HG02884 (cell line): ENCODE data around the gene BRAT1.
A peak's percentile ranks its signal among the peaks of the same experiment; 100 is the strongest.

Source experiments
- ATAC-seq: cut with Tn5 transposase; IDR thresholded peaks from one replicate; pipeline ENCODE4 v1.9.1; 2021; ENCODE audit warnings: mild to moderate bottlenecking, moderate library complexity; ENCODE audit not compliant: unreplicated experiment

The BRAT1 gene

DNA sequence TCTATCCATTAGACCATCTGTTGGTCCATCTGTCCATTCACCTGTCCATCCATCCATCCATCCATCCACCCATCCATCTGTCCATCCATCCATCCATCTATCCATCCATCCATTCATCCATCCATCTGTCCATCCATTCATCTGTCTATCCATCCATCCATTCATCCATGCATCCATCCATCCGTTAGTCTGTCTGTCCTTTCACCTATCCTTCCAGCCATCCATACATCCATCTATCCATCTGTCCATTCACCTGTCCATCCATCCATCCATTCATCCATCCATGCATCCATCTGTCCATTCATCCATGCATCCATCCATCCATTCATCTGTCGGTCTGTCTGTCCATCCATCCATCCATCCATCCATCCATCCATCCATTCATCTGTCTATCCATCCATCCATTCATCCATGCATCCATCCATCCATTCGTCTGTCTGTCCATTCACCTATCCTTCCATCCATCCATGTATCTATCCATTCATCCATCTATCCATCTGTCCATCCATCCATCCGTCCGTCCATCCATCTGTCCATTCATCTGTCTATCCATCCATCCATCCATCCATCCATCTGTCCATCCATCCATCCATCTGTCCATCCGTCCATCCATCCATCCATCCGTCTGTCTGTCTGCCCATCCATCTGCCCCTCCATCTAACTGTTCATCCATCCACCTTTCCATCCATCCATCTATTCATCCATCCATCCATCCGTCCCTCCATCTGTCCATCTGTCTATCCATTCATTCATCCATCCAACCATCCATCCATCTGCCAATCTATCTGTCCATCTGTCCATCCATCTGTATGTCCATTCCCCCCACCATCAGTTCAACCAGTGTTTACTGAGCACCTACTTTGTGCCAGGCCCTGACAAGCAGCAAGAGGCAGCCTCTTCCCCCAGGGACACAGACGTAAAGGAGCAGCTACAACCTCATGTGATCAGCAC is 40.6 kb downstream of the BRAT1 start:
- ATAC-seq = no peak

DNA sequence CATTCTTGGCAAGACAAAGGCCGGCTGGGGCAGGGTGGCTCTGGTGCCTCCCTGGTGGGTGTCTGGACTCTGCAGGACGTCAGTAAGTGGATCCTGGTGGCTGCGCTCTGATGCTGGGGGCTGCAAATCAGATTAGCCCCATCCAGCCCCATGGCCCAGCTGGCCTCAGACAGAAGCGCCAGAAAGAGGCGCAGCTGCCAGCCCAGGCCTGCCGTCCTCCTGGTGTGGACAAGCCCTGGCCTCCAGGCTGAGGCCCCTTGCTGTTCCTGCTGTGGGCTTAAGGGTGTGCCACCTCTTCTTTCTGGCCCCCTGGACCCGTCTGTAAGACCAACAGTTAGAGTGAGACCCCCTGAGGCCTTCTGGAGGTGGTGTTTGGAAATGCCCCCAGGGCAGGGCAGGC is 41.6 kb downstream of the BRAT1 start:
- ATAC-seq = no peak

DNA sequence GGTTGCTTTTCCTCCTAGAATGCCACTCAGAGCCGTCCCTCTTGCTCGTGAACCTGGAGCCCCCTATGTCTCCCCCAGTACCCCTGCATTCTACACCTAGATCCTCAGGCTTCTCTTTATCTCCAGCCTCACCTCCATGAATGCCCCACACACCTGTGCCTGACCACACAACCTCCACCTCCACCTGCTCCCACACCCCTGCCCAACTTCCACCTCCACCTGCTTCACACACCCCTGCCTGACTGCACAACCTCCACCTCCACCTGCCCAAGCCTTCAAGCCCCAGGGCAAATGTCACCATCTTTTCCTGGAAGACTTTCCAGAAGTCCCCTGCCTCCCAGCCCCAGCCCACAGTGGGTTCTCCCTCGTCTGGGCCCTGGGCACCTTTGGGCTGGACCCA is 42.6 kb downstream of the BRAT1 start:
- ATAC-seq = no peak

DNA sequence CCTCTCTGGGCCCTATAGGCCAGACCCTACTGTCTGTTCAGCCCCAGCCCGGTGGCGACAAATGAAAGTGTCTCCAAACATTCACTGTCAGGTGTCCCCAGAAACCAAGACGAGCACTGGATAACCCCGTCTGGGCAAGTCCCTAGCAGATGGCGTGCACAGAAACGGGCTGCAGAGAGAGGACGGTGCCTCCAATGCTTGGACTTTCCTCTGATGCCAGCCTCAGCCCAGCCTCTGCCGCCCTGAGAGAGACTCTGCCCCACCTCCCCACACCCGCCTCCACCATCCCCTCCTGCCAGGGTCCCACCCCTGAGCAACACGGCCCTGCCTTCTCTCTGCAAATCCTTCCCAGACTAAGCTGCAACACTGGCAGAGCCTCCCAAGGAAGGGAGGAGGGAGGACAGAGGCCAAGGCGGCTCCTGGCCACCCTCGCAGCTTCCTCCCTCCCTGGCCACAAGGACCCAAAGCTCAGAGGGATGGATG is 43.1 kb downstream of the BRAT1 start:
- ATAC-seq = no peak

DNA sequence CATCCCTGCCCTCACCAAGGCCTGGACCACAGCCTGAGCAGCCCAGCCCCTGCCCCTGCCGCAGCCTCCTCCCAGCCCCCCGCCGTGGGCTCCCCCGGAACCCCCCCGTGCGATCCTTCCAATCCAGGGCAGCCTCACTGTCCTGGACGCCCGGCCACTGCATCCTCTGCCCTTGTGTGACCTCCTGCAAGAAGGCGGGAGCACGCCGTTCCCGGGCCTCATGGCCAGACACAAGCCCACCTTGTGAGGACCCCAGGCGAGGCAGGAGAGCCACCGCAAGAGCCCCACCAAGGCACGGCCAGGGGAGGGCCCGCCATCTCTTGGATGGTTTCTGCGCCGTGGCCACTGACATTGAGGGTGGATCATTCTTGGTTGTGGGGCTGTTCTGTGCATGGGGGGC is 43.6 kb downstream of the BRAT1 start:
- ATAC-seq = no peak

DNA sequence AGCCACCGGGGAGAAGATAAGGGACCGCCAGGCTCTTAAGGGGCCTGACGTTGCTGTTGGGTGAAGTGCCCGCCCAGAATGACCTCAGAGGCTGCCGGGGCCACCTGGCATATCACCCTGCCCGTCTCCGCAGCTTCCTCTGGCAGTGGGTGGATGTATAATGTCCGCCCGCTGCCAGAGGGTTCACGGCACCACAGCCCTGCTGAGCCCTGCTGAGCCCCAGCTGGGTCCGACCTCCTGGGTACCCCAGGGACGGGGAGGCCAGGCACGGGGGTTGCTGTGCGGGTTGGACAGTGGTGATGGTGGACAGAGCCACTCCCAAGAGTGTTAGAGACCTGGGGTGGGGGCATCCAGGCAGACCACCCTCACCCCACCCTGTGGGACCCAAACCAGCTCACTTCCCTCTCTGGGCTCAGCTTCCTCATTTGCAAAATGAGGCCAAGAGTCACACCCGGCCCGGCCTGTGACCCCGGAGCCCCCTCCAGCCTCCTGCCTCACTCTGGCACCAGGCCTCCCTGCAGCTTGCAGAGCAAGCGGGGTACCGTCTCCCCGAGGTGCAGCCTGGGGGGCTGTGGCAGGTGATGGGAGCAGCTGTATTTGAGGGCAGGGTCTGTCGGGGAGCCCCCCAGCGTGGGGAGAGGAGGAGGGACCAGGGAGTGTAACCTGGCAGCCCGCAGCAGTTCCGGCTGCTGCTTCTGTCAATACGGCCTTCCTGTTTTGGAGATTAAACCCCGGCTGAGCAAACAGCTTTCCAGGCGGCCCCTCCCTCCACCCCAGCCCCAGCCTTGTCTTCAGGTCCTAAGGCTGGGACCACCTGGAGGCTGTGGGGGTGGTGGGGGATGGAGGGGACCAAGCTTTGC is 44.2 kb downstream of the BRAT1 start:
- no peak for ATAC-seq

DNA sequence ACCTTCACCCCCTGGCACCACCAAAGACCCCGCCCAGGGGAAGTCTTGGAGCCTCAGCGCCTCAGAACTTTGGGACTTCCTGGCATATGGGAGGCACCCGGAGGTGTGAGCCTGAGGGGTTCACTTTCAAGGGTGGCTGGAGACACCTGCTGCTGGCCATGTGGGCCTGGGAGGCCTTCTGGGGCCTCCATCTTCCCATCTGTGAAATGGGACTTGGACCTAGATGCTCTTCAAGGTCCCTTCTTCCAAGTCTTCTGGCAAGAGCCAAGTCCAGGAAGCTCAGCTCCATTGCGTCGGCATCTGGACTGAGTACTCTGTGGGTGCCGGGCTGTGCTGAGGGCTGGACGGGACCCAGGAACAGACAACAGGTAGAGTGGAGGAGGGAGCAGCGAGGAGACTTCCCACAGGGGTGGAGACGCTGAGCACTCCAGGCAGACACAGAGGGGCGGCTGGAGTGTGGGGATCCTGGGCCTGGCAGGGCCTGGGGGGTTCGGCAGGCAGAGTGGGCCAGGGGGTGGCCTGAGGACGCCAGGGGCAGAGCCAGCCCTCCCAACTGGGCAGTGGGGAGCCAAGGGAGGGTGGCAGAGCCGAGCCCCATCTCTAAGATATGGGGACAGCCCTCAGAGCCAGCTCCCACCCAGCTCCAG is 45.1 kb downstream of the BRAT1 start:
- ATAC-seq = no peak

DNA sequence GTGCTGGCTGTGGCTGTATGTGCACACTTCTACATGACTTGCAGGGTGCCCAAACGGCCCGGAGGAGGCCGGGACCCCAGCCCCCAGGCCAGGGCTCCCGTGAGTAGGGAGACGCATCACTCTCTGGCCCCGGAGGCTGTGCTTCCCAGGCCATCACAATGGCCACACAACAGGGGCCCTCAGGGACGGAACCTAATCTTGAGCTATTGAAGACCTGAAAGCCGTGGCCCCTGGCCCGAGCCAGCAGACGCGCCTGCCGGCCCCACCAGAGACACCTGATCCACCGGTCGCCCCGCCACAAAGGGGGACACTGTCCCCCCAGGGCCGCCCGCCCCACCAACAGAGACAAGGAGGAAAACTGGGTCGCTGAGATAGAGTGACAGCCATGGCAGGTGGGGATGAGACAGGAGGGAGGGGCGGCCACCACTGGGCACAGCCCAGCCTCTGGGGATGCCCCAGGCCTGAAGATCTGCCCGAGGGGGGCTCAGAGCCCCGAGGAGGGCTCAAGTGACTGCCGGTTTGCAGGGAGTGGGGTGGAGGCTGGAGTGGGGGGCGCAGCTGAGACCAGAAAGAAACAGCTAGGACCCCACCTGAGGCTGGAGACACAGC is 45.9 kb downstream of the BRAT1 start:
- no peak for ATAC-seq

DNA sequence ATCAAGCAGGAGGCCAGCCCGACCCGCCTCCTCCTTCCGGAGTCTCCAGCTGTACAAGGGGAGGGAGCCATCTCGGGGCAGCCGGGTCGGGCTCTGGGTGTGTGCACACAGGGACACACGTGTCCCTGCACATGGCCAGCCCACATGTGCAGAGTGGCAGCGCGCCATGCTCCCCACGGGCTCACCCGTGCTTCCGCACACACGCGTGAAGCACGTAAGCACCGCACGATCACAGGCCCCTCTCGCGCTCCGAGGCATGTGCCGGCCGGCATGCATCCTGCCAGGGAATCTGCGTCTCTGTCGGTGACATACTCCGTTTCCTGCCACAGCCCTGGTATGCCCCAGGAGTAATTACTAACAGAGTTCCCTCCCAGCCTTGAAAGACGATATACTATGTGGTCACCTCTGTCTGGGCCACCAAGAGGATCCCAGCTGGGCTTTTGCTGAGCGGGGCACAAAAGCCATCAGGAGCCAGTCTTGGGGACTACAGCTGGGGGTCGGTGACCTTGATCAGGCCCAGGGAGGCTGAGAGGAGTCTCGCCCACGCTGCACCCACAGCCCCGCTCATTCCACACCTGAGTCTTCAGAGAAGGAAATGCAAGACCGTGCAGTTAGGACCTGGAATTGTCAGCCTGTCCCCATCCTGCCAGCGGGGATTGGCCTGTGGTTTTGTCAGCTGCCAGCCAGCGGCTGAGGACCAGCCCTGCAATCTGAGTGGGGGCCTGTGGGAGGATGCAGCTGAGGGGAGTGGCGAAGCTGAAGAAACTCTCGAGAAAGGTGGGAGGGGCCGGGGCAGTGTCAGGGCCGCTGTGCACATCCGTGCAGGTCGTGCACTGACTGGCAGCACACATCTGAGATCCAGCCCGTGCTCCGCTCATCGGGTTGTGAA is 46.8 kb downstream of the BRAT1 start:
- ATAC-seq = peak; percentile 52

DNA sequence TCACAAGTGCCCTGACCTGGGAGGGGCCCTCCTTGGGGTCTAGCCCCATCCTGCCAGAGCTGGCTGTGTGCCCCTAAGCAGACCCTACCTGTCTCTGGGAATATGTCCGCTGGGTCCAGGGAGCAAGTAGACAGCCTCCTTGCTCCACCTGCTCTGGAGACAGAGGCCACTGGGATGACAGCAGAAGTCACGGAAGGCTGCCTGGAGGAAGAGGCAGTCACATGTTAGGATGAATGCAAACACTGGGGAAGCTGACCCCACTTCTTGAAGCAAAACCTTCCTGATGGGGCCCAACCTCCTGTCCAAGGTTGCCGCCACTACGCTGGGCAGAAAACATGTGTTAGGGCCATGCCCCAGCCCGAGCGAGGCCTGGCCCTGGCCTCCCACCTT is 47.4 kb downstream of the BRAT1 start:
- ATAC-seq = no peak

DNA sequence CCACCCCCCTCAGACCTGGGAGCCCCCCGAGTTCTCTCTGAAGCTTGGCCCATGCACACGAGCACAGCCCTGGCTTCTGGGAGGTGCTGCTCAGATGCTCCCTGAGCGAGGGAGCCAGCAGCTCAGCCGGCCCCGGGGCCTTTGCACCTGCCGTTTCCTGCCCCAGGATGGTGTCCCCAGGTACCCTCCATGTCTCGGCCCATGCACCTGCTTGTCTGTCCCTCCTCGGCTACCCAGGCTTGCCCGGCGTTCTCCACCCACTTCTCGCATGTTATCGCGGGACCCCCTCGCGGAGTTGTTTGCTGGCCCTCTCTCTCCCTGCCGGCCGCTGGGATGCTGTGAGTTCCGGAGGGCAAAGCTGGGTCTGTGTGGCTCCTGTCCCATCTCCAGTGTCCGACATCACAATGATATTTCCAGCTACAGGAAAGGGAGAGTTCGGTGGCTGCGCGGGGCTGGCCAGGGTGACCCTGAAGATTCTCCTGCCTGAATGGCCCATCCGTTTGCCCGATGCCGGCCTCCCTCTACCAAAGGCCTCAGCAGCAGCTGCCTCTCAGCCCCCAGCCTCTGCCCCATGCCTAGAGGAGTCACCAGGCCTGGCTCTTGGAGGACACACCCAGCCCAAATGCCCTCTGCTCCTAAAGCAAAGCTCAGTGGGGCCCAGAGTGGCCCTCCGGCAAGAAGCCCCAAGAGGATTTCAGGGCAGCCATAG is 48.0 kb downstream of the BRAT1 start:
- no peak for ATAC-seq

DNA sequence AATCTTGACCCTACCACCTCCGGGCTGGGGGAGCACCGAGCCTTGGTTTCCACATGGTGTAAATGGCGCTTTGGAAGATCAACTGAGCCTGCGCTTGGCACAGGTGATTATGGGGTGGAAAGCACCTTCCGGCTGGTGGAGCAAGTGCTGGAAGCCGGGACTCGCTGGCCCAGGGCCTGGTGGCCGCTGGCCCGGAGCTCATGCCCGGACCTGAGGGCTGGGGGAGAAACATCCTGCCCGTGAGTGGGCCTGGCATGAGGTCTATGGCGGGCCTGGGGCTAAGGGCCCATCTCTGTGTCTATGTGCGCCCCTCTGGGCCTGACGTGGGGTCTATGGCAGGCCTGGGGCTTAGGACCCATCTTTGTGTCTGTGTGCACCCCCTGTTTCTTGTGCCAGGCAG is 49.9 kb downstream of the BRAT1 start:
- no peak for ATAC-seq

DNA sequence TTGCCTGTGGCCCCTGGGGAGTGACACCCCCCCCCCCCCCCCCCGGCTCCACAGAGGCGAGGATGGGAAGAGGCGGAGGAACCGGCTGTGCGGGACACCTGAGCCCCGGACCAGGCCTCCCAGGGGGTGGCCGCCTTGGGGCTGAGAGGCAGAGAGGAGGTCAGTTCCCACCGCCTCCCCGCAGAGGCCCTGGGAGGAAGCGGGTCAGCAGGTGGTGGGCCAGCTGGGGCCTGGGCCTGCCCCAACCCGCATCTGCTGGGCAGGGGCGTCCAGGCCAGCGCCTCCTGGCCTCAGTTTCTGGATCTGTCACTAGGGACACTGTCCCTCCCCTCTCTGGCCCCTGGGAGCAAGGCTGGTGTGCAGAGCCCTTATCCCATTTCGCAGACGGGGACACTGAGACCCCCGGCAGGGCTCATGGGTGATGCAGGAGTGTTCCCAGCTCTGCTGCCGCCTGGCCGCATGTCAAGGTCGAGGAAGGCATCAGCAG is 50.4 kb downstream of the BRAT1 start:
- no peak for ATAC-seq

DNA sequence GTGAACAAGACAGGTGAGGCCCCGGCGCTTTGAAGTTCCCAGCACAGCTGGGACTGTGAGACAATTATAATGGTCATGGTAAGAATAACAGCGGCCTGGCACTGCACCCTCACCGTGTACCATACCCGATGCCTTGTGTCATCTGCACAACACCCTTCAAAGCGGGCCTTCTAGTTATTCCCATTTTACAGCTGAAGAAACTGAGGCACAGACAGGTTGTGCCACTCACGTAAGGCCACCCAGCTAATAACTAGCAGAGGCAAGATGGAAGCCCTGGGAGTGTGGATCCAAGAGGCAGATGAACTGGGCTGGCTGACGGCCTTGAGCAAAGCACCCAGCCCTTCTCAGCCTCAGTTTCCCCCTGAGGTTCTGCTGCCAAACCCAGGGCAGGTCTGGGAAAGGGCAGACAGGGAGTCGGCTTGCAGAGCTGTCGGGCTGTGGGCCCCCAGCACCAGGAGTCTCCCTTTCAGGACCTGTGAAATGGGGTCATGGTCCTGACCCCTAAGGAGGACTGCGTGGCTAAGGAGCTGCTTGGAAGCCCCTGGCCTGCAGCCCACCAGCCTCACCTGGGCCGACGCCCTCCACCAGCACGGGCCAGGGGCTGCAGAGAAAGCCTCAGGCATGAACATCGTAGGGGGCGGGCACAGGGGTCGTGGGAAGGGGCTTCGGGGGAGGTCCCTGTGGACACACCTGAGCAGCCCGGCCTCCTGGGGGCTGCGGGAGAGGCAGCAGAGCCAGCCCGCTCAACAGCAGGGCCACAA is 51.0 kb downstream of the BRAT1 start:
- no peak for ATAC-seq

DNA sequence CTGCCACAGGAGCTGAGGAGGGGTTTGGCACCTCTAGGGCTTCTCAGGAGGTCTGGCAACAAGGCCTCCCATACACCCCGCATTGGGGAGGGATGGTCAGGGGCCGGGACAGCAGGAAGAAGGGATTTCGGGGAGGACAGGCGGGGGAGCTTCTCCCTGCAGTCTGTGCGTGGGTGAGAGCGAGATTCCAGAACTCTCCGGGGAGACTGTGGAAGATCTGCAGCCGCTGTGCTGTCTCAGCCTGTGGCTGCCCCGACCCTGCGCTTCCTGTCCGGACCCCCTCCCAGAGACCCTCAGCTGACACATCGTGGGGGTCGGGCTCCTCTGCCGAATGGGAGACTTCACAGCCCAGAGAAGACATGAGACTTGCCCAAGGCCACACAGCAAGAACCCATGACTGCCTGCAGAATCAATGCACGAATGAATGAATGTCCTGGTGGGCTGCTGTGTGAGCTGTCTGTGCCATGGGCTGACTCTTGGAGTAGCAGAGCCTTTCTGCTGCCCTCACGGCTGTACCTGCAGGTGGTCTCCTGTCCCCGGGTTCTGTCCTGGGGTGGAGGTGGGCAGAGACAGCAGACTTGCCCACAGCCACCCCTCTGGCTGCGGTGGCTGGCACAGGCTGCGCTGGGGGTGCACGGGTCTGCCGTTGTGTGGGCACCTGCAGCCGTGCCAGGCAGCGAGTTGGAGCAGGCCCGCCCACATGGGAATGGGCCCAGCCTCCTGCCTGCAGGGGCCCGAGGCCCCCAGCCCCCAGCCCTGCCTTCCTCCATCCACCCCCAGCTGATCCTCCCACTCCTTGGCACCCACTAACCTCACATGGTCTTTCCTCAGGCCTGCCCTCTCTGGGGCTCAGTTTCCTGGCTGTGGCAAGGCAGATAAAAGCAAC is 52.0 kb downstream of the BRAT1 start:
- ATAC-seq = no peak

DNA sequence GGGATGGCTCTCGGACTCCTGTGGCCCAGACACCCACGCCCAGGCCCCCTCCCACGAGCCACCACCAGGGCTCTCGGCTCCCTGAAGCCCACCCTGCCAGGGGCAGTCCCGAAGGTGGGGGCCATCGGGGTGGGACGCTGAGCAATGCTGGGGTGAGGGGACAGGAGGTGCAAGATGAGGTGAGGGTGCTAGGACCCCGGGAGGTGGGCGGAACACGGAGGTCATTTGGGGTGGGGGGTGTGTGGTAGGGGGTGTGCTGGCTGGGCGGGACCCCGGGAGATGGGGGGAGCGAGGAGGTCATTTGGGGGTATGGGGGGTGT is 52.7 kb downstream of the BRAT1 start:
- no peak for ATAC-seq

DNA sequence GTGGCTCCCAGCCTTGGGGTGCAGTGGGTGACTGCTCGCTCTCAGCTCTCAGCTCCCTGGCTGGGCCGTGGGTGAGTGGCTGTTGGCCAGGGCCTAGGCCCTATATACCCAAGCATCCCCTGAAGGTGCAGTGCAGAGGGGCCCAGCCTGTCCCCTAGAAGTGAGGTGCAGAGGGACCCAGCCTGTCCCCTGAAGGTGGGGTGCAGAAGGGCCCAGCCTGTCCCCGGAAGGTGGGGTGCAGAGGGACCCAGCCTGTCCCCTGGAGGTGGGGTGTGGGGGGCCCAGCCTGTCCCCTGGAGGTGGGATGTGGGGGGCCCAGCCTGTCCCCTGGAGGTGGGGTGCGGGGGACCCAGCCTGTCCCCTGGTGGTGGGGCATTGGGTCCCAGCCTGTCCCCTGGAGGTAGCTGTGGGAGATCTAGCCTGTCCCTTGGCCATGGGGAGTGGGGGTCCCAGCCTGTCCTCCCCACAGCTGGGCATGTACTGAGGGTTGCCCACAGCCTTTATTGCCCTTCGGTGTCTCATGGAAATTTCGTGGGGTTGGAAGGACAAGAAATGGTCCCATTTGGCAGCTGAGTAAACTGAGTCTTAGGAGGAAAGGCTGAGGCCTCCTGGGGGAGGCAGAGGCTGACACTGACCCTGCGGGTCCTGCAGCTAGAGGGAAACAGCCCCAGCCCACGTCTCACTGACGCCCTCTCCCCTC is 53.2 kb downstream of the BRAT1 start:
- ATAC-seq = no peak
